DND-41 (cell line): ENCODE results near the gene ATP6V0E1.

ENCODE experiments used
- ATAC-seq: fragments of 200-7000 bp; cut with Tn5 transposase; 3 replicates; pipeline ENCODE4 v1.9.1; 2021; ENCODE audit warnings: low read depth; ENCODE audit not compliant: insufficient read depth
- DNase-seq: peaks from one replicate; pipeline ENCODE4 v3.0.0-alpha.2; 2020
- H2AFZ ChIP-seq: 2 replicates; pipeline ENCODE4 v1.6.0; 2012; ENCODE audit warnings: low read depth, low read length
- H3K27ac ChIP-seq: 2 replicates; pipeline ENCODE4 v1.5.1; 2012; ENCODE audit warnings: low read length, inconsistent platforms
- H3K27me3 ChIP-seq: fragments of 200-600 bp; sonication (generic); 2 replicates; pipeline ENCODE4 v1.6.0; 2012; ENCODE audit warnings: low read length, mild to moderate bottlenecking, inconsistent platforms; ENCODE audit not compliant: insufficient read depth, poor library complexity
- H3K36me3 ChIP-seq: 2 replicates; pipeline ENCODE4 v1.5.1; 2012; ENCODE audit warnings: low read length, inconsistent platforms; ENCODE audit not compliant: insufficient read depth
- H3K4me1 ChIP-seq: 2 replicates; pipeline ENCODE4 v1.5.1; 2012; ENCODE audit warnings: mild to moderate bottlenecking, low read length; ENCODE audit not compliant: insufficient read depth
- H3K4me2 ChIP-seq: 2 replicates; pipeline ENCODE4 v1.6.0; 2012; ENCODE audit warnings: mild to moderate bottlenecking, moderate library complexity, low read length, inconsistent platforms; ENCODE audit not compliant: insufficient read depth
- H3K4me3 ChIP-seq, 2 experiments: fragments of 200-600 bp in 1 of 2; shearing (Covaris generic) in 1 of 2; 2 replicates each; pipeline ENCODE4 v1.5.1; 2012 to 2016; ENCODE audit warnings: inconsistent platforms in 2 of 2, low read length in 2 of 2, mild to moderate bottlenecking in 2 of 2, low read depth in 1 of 2, moderate library complexity in 1 of 2
- H3K79me2 ChIP-seq: 2 replicates; pipeline ENCODE4 v1.6.0; 2012; ENCODE audit warnings: low read length, inconsistent platforms; ENCODE audit not compliant: insufficient read depth
- H3K9ac ChIP-seq: 2 replicates; pipeline ENCODE4 v1.6.0; 2012; ENCODE audit warnings: low read depth, mild to moderate bottlenecking, inconsistent platforms, low read length, moderate library complexity
- H3K9me3 ChIP-seq: 2 replicates; pipeline ENCODE4 v1.5.1; 2012; ENCODE audit warnings: low read length, moderate library complexity, mild to moderate bottlenecking, inconsistent platforms; ENCODE audit not compliant: insufficient read depth, severe bottlenecking
- H4K20me1 ChIP-seq: 2 replicates; pipeline ENCODE4 v1.6.0; 2012; ENCODE audit warnings: low read length; ENCODE audit not compliant: insufficient read depth
- EZH2 ChIP-seq: IDR thresholded peaks from 3 replicates; pipeline ENCODE4 v1.6.1; 2012; ENCODE audit warnings: borderline replicate concordance, low read depth, mild to moderate bottlenecking, moderate library complexity, low read length, inconsistent platforms; ENCODE audit not compliant: severe bottlenecking
- TF ChIP-seq, protein P1 (sequence below): IDR thresholded peaks from 2 replicates; pipeline ENCODE4 v1.5.1; 2012; ENCODE audit warnings: borderline replicate concordance, low read length, moderate library complexity, mild to moderate bottlenecking; ENCODE audit not compliant: poor library complexity, severe bottlenecking; ENCODE audit errors: extremely low read depth

ATP6V0E1 gene

GRCh38 chr5:172972552-172972951 lies 11.0 kb upstream of the ATP6V0E1 start:
- no peaks in the 10 kb centered on the region for H3K9me3 ChIP-seq
- H3K27me3 ChIP-seq, result no peaks in the 10 kb centered on the region
- H3K4me1 ChIP-seq, result no peaks in the 10 kb centered on the region
- no peak for TF ChIP-seq EZH2
- TF ChIP-seq, protein P1, sequence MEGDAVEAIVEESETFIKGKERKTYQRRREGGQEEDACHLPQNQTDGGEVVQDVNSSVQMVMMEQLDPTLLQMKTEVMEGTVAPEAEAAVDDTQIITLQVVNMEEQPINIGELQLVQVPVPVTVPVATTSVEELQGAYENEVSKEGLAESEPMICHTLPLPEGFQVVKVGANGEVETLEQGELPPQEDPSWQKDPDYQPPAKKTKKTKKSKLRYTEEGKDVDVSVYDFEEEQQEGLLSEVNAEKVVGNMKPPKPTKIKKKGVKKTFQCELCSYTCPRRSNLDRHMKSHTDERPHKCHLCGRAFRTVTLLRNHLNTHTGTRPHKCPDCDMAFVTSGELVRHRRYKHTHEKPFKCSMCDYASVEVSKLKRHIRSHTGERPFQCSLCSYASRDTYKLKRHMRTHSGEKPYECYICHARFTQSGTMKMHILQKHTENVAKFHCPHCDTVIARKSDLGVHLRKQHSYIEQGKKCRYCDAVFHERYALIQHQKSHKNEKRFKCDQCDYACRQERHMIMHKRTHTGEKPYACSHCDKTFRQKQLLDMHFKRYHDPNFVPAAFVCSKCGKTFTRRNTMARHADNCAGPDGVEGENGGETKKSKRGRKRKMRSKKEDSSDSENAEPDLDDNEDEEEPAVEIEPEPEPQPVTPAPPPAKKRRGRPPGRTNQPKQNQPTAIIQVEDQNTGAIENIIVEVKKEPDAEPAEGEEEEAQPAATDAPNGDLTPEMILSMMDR, result no peak
- no peak overlapping the region for H3K4me3 ChIP-seq
- no peaks in the 10 kb centered on the region for H3K79me2 ChIP-seq
- no peak for DNase-seq
- no peak overlapping the region for H2AFZ ChIP-seq
- no peak for ATAC-seq
- H3K27ac ChIP-seq, result no peak overlapping the region
- no peak overlapping the region for H3K9ac ChIP-seq
- peaks cover 20% of the 10 kb centered on the region for H3K36me3 ChIP-seq
- H3K4me2 ChIP-seq, result no peak overlapping the region
- no peaks in the 10 kb centered on the region for H4K20me1 ChIP-seq

GRCh38 chr5:172973127-172973916 lies 10.2 kb upstream of the ATP6V0E1 start:
- ATAC-seq (no peak), DNase-seq (no peak)
- peaks cover 17% of the 10 kb centered on the region for H3K36me3 ChIP-seq
- no peak overlapping the region for H3K4me3 ChIP-seq
- no peaks in the 10 kb centered on the region for H3K79me2 ChIP-seq
- no peaks in the 10 kb centered on the region for H3K27me3 ChIP-seq
- H3K9me3 ChIP-seq, result no peaks in the 10 kb centered on the region
- H3K27ac ChIP-seq, result no peak overlapping the region
- no peak overlapping the region for H2AFZ ChIP-seq
- no peaks in the 10 kb centered on the region for H4K20me1 ChIP-seq
- no peak for TF ChIP-seq EZH2
- TF ChIP-seq, protein P1, result no peak
- H3K9ac ChIP-seq, result no peak overlapping the region
- no peaks in the 10 kb centered on the region for H3K4me1 ChIP-seq
- H3K4me2 ChIP-seq, result no peak overlapping the region

DNA sequence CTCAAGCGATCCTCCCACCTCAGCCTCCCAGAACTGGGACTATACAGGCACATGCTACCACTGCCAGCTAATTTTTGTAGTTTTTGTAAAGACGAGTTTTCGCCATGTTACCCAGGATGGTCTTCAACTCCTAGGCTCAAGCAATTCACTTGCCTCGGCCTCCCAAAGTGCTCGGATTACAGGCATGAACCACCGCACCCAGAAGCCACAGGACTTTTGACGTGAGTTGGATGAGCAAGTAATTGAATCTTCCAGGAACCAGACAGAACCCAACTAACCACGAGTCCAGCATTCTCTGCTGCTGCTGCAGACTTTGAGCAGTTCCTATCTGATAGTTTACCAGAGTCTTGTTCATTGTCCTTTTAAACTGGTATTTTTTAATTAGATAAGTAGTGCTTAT lies 9.6 kb upstream of the ATP6V0E1 start:
- H2AFZ ChIP-seq, result no peak overlapping the region
- no peak for ATAC-seq

More for the DNA sequence above, 9.6 kb upstream of the ATP6V0E1 start:
- H3K9me3 ChIP-seq, result no peaks in the 10 kb centered on the region
- H3K36me3 ChIP-seq, result peaks cover 13% of the 10 kb centered on the region
- no peaks in the 10 kb centered on the region for H3K4me1 ChIP-seq
- H3K9ac ChIP-seq, result no peak overlapping the region
- H3K27ac ChIP-seq, result no peak overlapping the region
- DNase-seq, result no peak
- H3K27me3 ChIP-seq, result no peaks in the 10 kb centered on the region
- H3K4me2 ChIP-seq, result no peak overlapping the region
- H3K4me3 ChIP-seq, result no peak overlapping the region
- no peaks in the 10 kb centered on the region for H4K20me1 ChIP-seq
- no peaks in the 10 kb centered on the region for H3K79me2 ChIP-seq
- no peak for TF ChIP-seq EZH2
- TF ChIP-seq, protein P1, result no peak
